PC-3 (cell line): ENCODE measurements around the gene PCDH15.

Experiments used
- EZH2 ChIP-seq: fragments of 300-600 bp; sonication (generic); IDR thresholded peaks from one replicate; pipeline ENCODE4 v1.6.1; 2017; ENCODE audit warnings: antibody characterized with exemption, mild to moderate bottlenecking, low read length; ENCODE audit not compliant: unreplicated experiment
- EZH2phosphoT487 ChIP-seq: fragments of 300-600 bp; sonication (generic); IDR thresholded peaks from 2 replicates; pipeline ENCODE4 v1.6.1; 2018; ENCODE audit warnings: mild to moderate bottlenecking, antibody characterized with exemption, low read length, borderline replicate concordance
- TF ChIP-seq, protein P1 (sequence below): fragments of 300-600 bp; sonication (generic); conservative IDR thresholded peaks from 2 replicates; pipeline ENCODE4 v1.5.1; 2017; ENCODE audit warnings: antibody characterized with exemption, low read depth, mild to moderate bottlenecking, low read length

DNA sequence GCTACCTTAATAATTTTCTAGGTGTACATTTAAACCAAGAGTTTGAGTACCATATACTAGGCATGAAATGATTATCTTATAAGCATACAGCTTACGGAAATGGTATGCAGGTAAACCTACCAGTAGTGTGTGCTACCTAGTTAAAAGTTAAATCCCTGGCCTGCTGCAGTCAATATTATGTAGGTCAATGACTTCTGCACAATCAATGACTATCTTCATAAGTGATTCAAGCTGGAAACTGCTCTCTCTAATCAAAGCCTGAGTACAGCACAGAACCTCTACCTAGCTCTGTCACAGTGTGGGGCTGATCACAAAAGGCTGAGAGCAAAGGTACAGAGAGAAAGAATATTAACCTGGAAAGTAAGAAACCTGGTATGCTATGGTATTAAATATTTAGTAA is 733.7 kb downstream of the PCDH15 start:
- TF ChIP-seq, protein P1, sequence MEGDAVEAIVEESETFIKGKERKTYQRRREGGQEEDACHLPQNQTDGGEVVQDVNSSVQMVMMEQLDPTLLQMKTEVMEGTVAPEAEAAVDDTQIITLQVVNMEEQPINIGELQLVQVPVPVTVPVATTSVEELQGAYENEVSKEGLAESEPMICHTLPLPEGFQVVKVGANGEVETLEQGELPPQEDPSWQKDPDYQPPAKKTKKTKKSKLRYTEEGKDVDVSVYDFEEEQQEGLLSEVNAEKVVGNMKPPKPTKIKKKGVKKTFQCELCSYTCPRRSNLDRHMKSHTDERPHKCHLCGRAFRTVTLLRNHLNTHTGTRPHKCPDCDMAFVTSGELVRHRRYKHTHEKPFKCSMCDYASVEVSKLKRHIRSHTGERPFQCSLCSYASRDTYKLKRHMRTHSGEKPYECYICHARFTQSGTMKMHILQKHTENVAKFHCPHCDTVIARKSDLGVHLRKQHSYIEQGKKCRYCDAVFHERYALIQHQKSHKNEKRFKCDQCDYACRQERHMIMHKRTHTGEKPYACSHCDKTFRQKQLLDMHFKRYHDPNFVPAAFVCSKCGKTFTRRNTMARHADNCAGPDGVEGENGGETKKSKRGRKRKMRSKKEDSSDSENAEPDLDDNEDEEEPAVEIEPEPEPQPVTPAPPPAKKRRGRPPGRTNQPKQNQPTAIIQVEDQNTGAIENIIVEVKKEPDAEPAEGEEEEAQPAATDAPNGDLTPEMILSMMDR = no peak
- TF ChIP-seq EZH2 = no peak
- no peak for TF ChIP-seq EZH2phosphoT487
